Measurements from ENCODE around the gene COMMD1. TPM values are rescaled to one million over a fixed set of nuclear protein-coding genes. Genes with fewer than 3 reads are reported as not detected.

Gene COMMD1
- total and polyA plus RNA-seq, 7 experiments from 2014 or later: 15.6 to 65.3 (median 21.4) TPM

DNA sequence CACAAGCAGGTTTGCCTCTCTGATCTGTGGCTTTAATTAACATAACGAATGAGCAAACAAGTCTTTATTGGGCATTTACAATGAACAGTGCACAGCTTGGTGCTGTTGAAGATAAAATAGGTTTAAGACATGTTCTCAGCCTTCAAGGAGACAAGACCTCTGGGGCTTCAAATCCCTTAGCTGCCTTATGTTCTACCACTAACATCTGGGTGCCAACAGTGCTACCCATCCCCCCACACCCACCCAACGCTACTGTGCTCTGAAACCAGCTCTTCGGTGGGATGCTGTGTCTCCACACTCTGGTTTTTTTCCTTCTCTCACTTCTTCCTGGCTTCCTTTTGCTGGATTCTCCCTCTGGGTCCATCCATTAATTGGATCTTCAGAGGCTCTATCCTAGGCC is 276.4 kb downstream of the COMMD1 start:
- H3K9me3 ChIP-seq (ENCODE audit: control insufficient read depth in 2 of 3, low read length in 3 of 3): no peaks in the 10 kb centered on the region
- no peak overlapping the region for H3K27ac ChIP-seq (ENCODE audit: low read depth, low read length)
- Mint-ChIP-seq H3K9me3 (peaks cover 0 to 2% (median 0%) of the 10 kb centered on the region in 11 donors), H3K4me3 (no peak overlapping the region), H3K36me3 (peaks cover 0 to 1% (median 0%) of the 10 kb centered on the region in 5 donors), H3K27me3 (peaks cover 0 to 7% (median 0%) of the 10 kb centered on the region in 5 donors), H3K4me1 (peaks cover 0 to 15% (median 12%) of the 10 kb centered on the region in 7 donors), H3K27ac (peak overlapping the region in 5 of 9 donors; percentile 1 to 66 (median 30))
- no peaks in the 10 kb centered on the region for H3K4me1 ChIP-seq (ENCODE audit: control insufficient read depth in 2 of 2, insufficient read depth in 2 of 2, low read length in 2 of 2)
- ATAC-seq: no peak
- H3K36me3 ChIP-seq (ENCODE audit: control insufficient read depth in 2 of 3, insufficient read depth in 3 of 3, low read length in 3 of 3): no peaks in the 10 kb centered on the region
- ChIA-PET CTCF (no interaction called here), POLR2A (no interaction called here)
- no peak overlapping the region for H3K4me3 ChIP-seq (ENCODE audit: low read length)
- intact Hi-C loops (cut with micrococcal nuclease): no loop called here
- no peak for DNase-seq
- no peaks in the 10 kb centered on the region for H3K27me3 ChIP-seq (ENCODE audit: control insufficient read depth in 2 of 2, insufficient read depth in 2 of 2, low read length in 2 of 2)

DNA sequence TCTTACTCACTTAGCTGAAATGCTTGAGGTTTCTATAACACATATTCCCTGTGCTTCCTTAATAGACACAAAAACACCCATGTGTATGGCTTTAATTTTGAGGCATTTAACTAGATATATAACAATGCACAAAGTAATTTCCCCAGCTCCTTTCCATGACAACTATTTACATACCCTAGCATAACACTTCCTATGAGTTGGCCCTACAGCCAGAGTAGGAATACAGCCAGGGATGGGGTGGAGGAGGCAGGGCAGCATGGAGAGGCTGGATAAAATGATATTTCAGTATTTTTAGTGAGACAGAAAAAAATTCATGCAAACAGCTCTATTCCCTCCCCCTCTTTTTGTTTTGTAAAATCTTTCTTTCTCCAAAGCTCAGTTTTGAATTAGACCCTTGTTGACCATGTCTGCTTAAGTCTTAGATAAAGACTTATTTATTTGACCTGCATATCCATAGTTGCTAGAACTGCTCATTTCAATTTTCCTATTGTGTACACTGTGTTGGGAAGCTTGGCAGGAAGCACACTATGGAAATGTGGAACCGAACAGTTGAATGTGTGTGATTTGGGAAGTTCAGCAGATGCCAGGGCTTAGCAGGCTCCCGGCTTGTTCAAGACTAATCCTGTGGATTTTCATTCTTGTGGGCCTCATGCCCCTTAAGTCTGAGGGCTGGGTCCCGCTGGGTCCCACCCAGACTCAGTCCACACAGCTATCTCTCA is 279.2 kb downstream of the COMMD1 start:
- peaks cover 0 to 7% (median 0%) of the 10 kb centered on the region in 5 donors for H3K27me3 Mint-ChIP-seq
- CTCF ChIA-PET: no interaction called here
- peaks cover 0 to 2% (median 0%) of the 10 kb centered on the region in 11 donors for H3K9me3 Mint-ChIP-seq
- Histone ChIP-seq H3K36me3 (ENCODE audit: control insufficient read depth in 2 of 3, insufficient read depth in 3 of 3, low read length in 3 of 3) (no peaks in the 10 kb centered on the region), H3K4me1 (ENCODE audit: control insufficient read depth in 2 of 2, insufficient read depth in 2 of 2, low read length in 2 of 2) (no peaks in the 10 kb centered on the region), H3K27ac (ENCODE audit: low read depth, low read length) (no peak overlapping the region), H3K4me3 (ENCODE audit: low read length) (no peak overlapping the region), H3K27me3 (ENCODE audit: control insufficient read depth in 2 of 2, insufficient read depth in 2 of 2, low read length in 2 of 2) (no peaks in the 10 kb centered on the region), H3K9me3 (ENCODE audit: control insufficient read depth in 2 of 3, low read length in 3 of 3) (no peaks in the 10 kb centered on the region)
- POLR2A ChIA-PET: no interaction called here
- ATAC-seq: no peak
- intact Hi-C loops (cut with micrococcal nuclease): no loop called here
- DNase-seq: no peak
- peaks cover 0 to 15% (median 12%) of the 10 kb centered on the region in 7 donors for H3K4me1 Mint-ChIP-seq
- H3K4me3 Mint-ChIP-seq: no peak overlapping the region
- H3K36me3 Mint-ChIP-seq: peaks cover 0 to 1% (median 0%) of the 10 kb centered on the region in 5 donors
- H3K27ac Mint-ChIP-seq: no peak overlapping the region

Other genes with a start within 250 kb of the COMMD1 start
- 1 to 10 TPM; 2.0 to 4.7 (median 4.0) TPM for gene FAM161A, start 51.6 kb upstream of the COMMD1 start, total RNA-seq
- gene FAM161A, start 51.6 kb upstream of the COMMD1 start, polyA plus RNA-seq: 1 to 10 TPM; 1.9 to 2.1 TPM
- gene CCT4, start 17.0 kb upstream of the COMMD1 start, total RNA-seq: 100 to 1,000 TPM in 2 of 5 experiments, 10 to 100 TPM in 3; 84.2 to 177 (median 90.3) TPM
- 100 to 1,000 TPM; 153 to 154 TPM for gene CCT4, start 17.0 kb upstream of the COMMD1 start, polyA plus RNA-seq

Measured in naive thymus-derived CD4-positive, alpha-beta T cell (primary cell).